HG02840 (cell line): ENCODE measurements around the gene INHBB.

Experiments
- ATAC-seq: cut with Tn5 transposase; IDR thresholded peaks from one replicate; pipeline ENCODE4 v1.9.1; 2021; ENCODE audit warnings: mild to moderate bottlenecking, moderate library complexity, moderate number of reproducible peaks; ENCODE audit not compliant: unreplicated experiment, low FRiP score

The INHBB gene

GRCh38 chr2:120336749-120337148, 9.2 kb upstream of the INHBB start:
- ATAC-seq: no peak

- no peak for ATAC-seq
Measured at GRCh38 chr2:120338015-120338414, 7.9 kb upstream of the INHBB start.

GRCh38 chr2:120341977-120342376, 4.0 kb upstream of the INHBB start:
- no peak for ATAC-seq

- ATAC-seq: no peak
Measured at GRCh38 chr2:120342446-120342845, 3.5 kb upstream of the INHBB start.

- no peak for ATAC-seq
Measured at GRCh38 chr2:120343100-120343432, 2.9 kb upstream of the INHBB start.

- no peak for ATAC-seq
Measured at GRCh38 chr2:120343433-120344105, 2.4 kb upstream of the INHBB start.

GRCh38 chr2:120344214-120344975, 1.5 kb upstream of the INHBB start:
- ATAC-seq: no peak

- no peak for ATAC-seq
Measured at GRCh38 chr2:120344976-120345581, 857 bp upstream of the INHBB start.

- no peak for ATAC-seq
Measured at GRCh38 chr2:120345608-120346007, 328 bp upstream of the INHBB start.

- no peak for ATAC-seq
Measured at GRCh38 chr2:120346667-120347358, 877 bp downstream of the INHBB start.

- ATAC-seq: no peak
Measured at GRCh38 chr2:120347396-120348060, 1.6 kb downstream of the INHBB start.

- no peak for ATAC-seq
Measured at GRCh38 chr2:120348134-120348736, 2.3 kb downstream of the INHBB start.

GRCh38 chr2:120348737-120349439, 3.0 kb downstream of the INHBB start:
- ATAC-seq: no peak

- no peak for ATAC-seq
Measured at GRCh38 chr2:120349440-120349921, 3.5 kb downstream of the INHBB start.

GRCh38 chr2:120350080-120350479, 4.1 kb downstream of the INHBB start:
- ATAC-seq: no peak

- ATAC-seq: no peak
Measured at GRCh38 chr2:120350801-120351320, 4.9 kb downstream of the INHBB start.

GRCh38 chr2:120352696-120353590, 7.0 kb downstream of the INHBB start:
- ATAC-seq: no peak

- no peak for ATAC-seq
Measured at GRCh38 chr2:120353591-120353898, 7.6 kb downstream of the INHBB start.
